OCI-LY1 (cell line): ENCODE results near the gene NACC2.

ENCODE experiments used
- CTCF ChIP-seq: fragments of 200-600 bp; sonication (generic), shearing (Covaris generic); IDR thresholded peaks from 2 replicates; pipeline ENCODE4 v1.5.1; 2017; ENCODE audit warnings: mild to moderate bottlenecking, antibody characterized with exemption, low read length, moderate library complexity, mixed read lengths
- EZH2 ChIP-seq: fragments of 200-600 bp; sonication (generic), shearing (Covaris generic); IDR thresholded peaks from 2 replicates; pipeline ENCODE4 v1.8.0; 2017; ENCODE audit warnings: borderline replicate concordance, mixed run types, mild to moderate bottlenecking, antibody characterized with exemption, low read length, moderate library complexity, mixed read lengths

GRCh38 chr9:135965124-135965756, 129.8 kb downstream of the NACC2 start:
- no peak for TF ChIP-seq CTCF
- TF ChIP-seq EZH2, result no peak
